NCI-H526 (cell line): ENCODE data around the gene MDGA2.
"Not testable (repeated sequence)": the region's sequence is repeated elsewhere in the genome, so short reads cannot be mapped to it uniquely, and the experiment has no call there.

ENCODE experiments used
- DNase-seq, 2 experiments: peaks; one replicate each; lab custom pipeline; 2025; lab: John Stamatoyannopoulos, UW

MDGA2 gene

DNA sequence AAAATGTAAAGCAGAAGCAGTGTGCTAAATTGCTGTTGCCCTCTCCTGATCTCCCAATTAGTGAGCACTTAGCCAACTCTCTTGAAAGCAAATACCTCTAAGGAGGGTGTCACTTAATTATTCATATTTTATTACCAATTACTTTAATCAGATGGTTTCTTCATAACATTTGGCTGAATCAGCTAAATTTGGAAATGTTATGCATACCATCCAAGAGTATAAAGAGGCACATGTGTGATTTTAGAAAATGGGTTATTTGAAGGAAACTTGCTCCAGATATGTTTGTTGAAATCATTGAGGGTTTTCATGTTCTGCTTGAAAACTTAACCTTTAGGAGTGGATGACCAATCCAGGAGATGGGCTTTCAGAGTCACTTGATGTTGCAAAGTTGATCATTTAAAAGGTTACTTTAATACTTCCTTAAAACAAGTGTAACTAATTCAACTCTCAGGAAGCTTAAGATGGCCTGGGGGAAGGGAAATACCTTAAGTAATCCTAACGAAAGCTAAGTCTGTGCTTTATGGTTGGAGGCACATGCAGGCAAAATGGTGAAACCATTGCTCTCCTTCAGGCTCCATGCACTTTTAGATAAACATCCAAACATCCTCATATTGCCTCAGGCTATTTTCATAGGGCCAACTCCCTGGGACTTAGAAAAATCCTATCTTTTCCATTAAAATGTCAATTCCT lies 434.5 kb downstream of the MDGA2 start:
- DNase-seq, result no peak

- DNase-seq, result no peak
Measured at GRCh38 chr14:47235619-47236018, 439.8 kb downstream of the MDGA2 start.

GRCh38 chr14:47226877-47227520 lies 448.4 kb downstream of the MDGA2 start:
- DNase-seq, result no peak

DNA sequence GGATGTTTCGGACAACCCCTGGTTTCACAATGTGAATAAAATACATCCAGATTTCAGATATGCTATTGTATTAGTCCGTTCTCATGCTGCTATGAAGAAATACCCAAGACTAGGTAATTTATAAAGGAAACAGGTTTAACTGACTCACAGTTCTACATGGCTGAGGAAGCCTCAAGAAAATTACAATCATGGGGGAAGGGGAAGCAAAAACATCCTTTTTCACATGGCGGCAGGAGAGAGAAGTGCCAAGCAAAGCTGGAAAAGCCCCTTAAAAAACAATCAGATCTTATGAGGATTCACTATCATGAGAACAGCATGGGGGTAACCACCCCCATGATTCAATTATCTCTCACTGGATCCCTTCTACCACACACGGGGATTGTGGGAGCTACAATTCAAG lies 451.7 kb downstream of the MDGA2 start:
- no peak for DNase-seq

- DNase-seq, result no peak
Measured at GRCh38 chr14:47220096-47220495, 455.3 kb downstream of the MDGA2 start.

- no peak for DNase-seq
Measured at GRCh38 chr14:47211263-47211662, 464.1 kb downstream of the MDGA2 start.

GRCh38 chr14:47210099-47210498 lies 465.3 kb downstream of the MDGA2 start:
- no peak for DNase-seq

- DNase-seq, result no peak
Measured at GRCh38 chr14:47208434-47208833, 467.0 kb downstream of the MDGA2 start.

DNA sequence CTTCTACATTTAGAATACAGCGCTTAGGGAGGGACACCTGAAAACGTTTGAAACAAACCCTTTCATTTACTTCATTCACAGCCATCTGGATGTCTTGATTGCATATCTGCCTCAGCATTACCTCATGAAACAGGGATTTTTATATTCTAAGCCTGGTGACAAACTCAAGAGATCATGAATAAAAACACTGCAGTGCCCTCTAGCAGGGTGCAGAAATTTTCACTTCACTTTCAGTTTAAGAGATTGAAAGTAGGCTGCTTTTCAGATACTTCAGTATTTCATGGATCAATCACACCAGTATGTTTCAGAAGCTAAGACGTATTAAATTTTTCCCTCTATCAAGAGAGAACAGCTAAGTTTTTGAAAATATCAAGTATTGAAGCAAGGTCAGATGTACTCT lies 467.8 kb downstream of the MDGA2 start:
- peak in 1 of 2 experiments; percentile 33 for DNase-seq

GRCh38 chr14:47200740-47201139 lies 474.7 kb downstream of the MDGA2 start:
- DNase-seq, result no peak

DNA sequence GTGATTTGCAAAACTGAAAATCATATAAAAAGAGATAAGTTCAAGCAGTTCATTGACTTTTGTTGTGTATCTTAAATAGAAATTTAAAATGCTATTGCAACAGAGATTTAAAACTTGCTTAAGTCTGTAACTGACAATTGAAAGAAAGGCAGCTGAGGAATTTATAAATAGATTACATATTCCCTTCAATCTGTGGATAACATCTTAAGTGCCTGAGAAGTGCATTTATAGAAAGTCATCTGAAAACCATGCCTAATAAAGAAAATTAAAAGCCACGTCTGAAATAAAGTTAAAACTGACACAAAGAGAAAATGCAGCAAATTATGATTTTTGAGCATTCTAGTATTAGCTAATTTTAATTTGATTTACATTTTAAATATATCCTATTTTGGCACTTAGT lies 479.8 kb downstream of the MDGA2 start:
- no peak for DNase-seq

DNA sequence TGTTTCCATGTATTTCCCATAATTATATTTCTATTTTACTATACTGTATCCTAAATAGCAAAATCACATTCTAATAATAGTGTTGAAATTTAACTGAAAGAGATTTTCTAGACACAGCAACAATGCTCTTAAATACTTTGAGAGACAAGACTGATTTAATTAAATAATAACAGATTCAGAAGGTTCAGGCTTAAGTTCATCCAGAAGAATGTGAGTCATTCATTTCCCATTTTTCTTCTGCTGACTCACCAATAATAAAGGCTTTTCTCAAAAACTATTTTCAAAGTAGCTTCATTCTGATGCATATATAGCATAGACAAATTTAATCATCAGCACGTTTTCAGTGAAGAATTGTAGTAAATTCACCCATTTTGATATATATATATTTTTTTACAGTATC lies 481.4 kb downstream of the MDGA2 start:
- no peak for DNase-seq

DNA sequence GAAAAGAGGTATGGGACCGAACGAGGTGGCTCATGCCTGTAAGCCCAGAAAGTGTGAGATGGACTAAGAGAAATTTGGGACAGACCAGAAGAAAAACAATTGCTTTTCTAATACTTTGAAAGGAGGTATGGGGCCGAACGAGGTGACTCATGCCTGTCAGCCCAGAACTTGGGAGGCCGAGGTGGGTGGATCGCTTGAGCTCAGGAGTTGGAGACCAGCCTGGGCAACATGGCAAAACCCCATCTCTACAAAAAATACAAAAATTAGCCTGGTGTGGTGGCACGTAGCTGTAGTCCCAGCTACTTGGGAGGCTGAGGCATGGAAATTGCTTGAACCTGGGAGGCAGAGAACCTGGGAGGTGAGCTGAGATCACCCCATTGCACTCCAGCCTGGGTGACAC lies 483.2 kb downstream of the MDGA2 start:
- not testable (repeated sequence) for DNase-seq

- peak in 1 of 2 experiments; percentile 9 for DNase-seq
Measured at GRCh38 chr14:47191700-47192099, 483.7 kb downstream of the MDGA2 start.

DNA sequence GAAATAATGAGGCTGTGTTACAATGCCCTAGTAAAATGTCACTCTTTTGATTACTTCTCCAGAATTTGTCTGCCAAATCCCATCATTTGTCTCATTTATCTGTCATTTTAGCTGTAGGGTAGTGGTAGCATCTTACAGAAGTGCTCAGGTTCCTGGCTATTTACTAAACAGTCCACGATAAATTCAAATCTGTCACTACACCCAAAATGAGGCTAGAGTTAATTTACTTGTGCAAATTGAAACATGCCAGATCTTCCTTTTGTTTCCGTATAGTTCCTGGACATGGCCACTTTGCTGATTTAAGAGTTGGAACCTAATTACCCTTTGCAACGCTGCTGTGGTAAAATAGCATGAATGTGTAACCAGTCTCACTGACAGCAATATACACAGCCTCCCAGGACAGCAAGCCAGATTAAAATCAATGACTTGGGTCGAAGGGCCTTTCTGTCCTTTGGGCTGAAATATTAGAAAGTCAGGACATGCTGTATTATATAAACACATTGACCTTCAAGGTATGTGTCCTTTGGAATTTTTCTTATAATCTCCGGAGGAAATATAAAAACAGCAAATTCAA lies 485.4 kb downstream of the MDGA2 start:
- DNase-seq, result no peak

- DNase-seq, result no peak
Measured at GRCh38 chr14:47186486-47186885, 488.9 kb downstream of the MDGA2 start.

- no peak for DNase-seq
Measured at GRCh38 chr14:47179906-47180305, 495.5 kb downstream of the MDGA2 start.

DNA sequence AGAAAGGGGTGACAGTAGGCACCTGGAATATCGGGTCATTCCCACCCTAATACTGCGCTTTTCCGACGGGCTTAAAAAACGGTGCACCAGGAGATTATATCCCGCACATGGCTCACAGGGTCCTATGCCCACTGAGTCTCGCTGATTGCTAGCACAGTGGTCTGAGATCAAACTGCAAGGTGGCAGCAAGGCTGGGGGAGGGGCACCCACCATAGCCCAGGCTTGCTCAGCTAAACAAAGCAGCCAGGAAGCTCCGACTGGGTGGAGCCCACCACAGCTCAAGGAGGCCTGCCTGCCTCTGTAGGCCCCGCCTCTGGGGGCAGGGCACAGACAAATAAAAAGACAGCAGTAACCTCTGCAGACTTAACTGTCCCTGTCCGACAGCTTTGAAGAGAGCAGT lies 503.5 kb downstream of the MDGA2 start:
- not testable (repeated sequence) for DNase-seq

GRCh38 chr14:47167402-47167801 lies 508.0 kb downstream of the MDGA2 start:
- no peak for DNase-seq

- DNase-seq, result no peak
Measured at GRCh38 chr14:47155395-47155794, 520.0 kb downstream of the MDGA2 start.

GRCh38 chr14:47154276-47154797 lies 521.1 kb downstream of the MDGA2 start:
- DNase-seq, result no peak

GRCh38 chr14:47153746-47154145 lies 521.7 kb downstream of the MDGA2 start:
- DNase-seq, result no peak

DNA sequence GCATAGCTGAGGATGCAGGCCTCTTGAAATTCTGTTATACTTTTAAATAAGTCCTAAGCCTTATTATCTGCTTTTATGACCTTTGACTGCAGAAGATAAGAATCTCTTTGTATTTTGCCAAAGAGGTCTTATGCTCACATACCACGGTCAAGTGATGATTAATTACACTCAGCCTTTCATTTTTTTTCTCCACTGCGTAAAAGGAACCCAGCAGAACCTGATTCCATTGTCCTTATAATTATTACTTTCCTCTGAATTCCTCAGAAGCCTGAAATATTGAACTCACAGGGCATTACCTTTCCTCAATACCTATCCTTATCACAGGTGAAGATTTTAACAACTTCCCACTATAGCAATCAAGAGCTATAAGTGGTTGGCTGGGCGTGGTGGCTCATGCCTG lies 525.1 kb downstream of the MDGA2 start:
- no peak for DNase-seq
